GM10847 (cell line): ENCODE measurements around the gene PLCB1.

Experiments
- POLR2A ChIP-seq: IDR thresholded peaks from 2 replicates; pipeline ENCODE4 v1.6.1; 2011; ENCODE audit not compliant: insufficient read length; ENCODE audit errors: extremely low read depth

PLCB1 gene

GRCh38 chr20:8524101-8525016 lies 392.3 kb downstream of the PLCB1 start:
- no peak for TF ChIP-seq POLR2A

GRCh38 chr20:8525017-8525343 lies 392.9 kb downstream of the PLCB1 start:
- TF ChIP-seq POLR2A, result no peak

- no peak for TF ChIP-seq POLR2A
Observed at GRCh38 chr20:8526610-8527009, 394.5 kb downstream of the PLCB1 start.

- TF ChIP-seq POLR2A, result no peak
Observed at GRCh38 chr20:8527998-8528723, 396.1 kb downstream of the PLCB1 start.

GRCh38 chr20:8530022-8530421 lies 398.0 kb downstream of the PLCB1 start:
- TF ChIP-seq POLR2A, result no peak

- TF ChIP-seq POLR2A, result no peak
Observed at GRCh38 chr20:8532169-8532568, 400.1 kb downstream of the PLCB1 start.

GRCh38 chr20:8534368-8535160 lies 402.5 kb downstream of the PLCB1 start:
- TF ChIP-seq POLR2A, result no peak

- no peak for TF ChIP-seq POLR2A
Observed at GRCh38 chr20:8535403-8536261, 403.6 kb downstream of the PLCB1 start.

GRCh38 chr20:8536262-8536618 lies 404.2 kb downstream of the PLCB1 start:
- TF ChIP-seq POLR2A, result no peak

- no peak for TF ChIP-seq POLR2A
Observed at GRCh38 chr20:8540466-8540865, 408.4 kb downstream of the PLCB1 start.

- no peak for TF ChIP-seq POLR2A
Observed at GRCh38 chr20:8542110-8542486, 410.0 kb downstream of the PLCB1 start.

- no peak for TF ChIP-seq POLR2A
Observed at GRCh38 chr20:8545212-8545611, 413.1 kb downstream of the PLCB1 start.

GRCh38 chr20:8547035-8547650 lies 415.1 kb downstream of the PLCB1 start:
- TF ChIP-seq POLR2A, result no peak

GRCh38 chr20:8547968-8548588 lies 416.0 kb downstream of the PLCB1 start:
- no peak for TF ChIP-seq POLR2A
